ENCODE results near the gene PLEKHG3. TPM values are rescaled to one million over a fixed set of nuclear protein-coding genes. Genes with fewer than 3 reads are reported as not detected.

Gene PLEKHG3
- total RNA-seq, 2 experiments from 2014 or later: 36.0 to 39.5 TPM

Small RNA genes within 50 kb of the gene (microRNA-seq; reads per million reads assigned to microRNA genes)
- gene MIR7855 (ENCODE audit: borderline microRNAs expressed, borderline replicate concordance): not detected

Other genes starting within 250 kb of the PLEKHG3 start
- gene AKAP5, start 238.9 kb upstream of the PLEKHG3 start, total RNA-seq: under 1 TPM; 0.89 to 0.99 TPM
- gene ZBTB25, start 200.6 kb upstream of the PLEKHG3 start, total RNA-seq: 10 to 100 TPM; 29.2 to 31.2 TPM
- gene ZBTB1, start 199.7 kb upstream of the PLEKHG3 start, total RNA-seq: 10 to 100 TPM; 66.7 to 71.1 TPM
- 1 to 10 TPM; 2.2 to 2.4 TPM for gene HSPA2, start 163.7 kb upstream of the PLEKHG3 start, total RNA-seq
- gene PPP1R36, start 154.5 kb upstream of the PLEKHG3 start, total RNA-seq: under 1 TPM in 1 of 2 experiments, not detected in 1; 0.50 TPM
- not detected for gene SPTB, start 175.5 kb downstream of the PLEKHG3 start, total RNA-seq
- 10 to 100 TPM; 65.2 to 82.9 TPM for gene CHURC1, start 210.0 kb downstream of the PLEKHG3 start, total RNA-seq
- gene GPX2, start 238.3 kb downstream of the PLEKHG3 start, total RNA-seq: not detected

Data from activated CD4-positive, alpha-beta T cell treated with anti-CD3 and anti-CD28 coated beads, Interleukin-2, amount 10 ng/mL, durations not matched to agents 7 days and 5 days (primary cell).